Measurements from ENCODE around the gene NUBPL.

DNA sequence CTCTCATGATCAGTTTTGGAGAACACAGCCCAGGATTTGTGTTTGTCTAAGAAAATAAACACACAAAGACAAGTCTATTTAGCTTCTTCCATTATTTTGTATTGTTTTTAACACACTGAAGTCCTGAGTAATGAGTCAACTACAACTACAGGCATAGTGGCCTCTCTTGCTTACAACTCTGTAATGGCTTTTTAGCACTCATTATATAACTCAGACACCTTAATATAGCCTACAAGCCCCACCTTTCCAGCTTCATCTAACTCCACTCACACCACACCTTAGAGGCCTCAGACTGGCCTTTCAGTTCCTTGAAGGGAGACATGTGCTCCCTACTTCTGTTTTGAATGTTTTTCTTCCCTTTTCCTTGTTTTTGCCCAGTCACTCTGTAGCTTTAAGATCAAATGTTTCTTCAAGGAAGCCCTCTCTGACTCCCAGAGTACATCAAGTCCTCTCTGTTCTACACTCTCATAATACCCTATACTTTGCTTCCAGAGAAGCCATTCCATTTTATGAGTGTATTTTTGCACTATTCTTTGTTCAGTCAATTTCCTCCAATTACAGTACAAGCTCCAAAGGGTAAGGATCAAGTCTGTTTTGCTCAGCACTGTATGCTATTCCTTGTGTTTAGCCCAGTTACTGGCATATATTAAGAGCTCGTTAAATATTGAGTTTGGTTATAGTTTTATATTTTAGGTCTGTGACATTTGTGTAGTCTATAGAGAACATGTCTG, 282.3 kb downstream of the NUBPL start:
- TF ChIP-seq EP300 (IDR thresholded peaks at IDR 0.05) (no peak), POLR2AphosphoS5 (IDR thresholded peaks at IDR 0.05) (no peak)
- TF ChIP-seq, protein P1, sequence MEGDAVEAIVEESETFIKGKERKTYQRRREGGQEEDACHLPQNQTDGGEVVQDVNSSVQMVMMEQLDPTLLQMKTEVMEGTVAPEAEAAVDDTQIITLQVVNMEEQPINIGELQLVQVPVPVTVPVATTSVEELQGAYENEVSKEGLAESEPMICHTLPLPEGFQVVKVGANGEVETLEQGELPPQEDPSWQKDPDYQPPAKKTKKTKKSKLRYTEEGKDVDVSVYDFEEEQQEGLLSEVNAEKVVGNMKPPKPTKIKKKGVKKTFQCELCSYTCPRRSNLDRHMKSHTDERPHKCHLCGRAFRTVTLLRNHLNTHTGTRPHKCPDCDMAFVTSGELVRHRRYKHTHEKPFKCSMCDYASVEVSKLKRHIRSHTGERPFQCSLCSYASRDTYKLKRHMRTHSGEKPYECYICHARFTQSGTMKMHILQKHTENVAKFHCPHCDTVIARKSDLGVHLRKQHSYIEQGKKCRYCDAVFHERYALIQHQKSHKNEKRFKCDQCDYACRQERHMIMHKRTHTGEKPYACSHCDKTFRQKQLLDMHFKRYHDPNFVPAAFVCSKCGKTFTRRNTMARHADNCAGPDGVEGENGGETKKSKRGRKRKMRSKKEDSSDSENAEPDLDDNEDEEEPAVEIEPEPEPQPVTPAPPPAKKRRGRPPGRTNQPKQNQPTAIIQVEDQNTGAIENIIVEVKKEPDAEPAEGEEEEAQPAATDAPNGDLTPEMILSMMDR (IDR thresholded peaks at IDR 0.05), result no peak
